ENCODE measurements around the gene SUN2.

DNA sequence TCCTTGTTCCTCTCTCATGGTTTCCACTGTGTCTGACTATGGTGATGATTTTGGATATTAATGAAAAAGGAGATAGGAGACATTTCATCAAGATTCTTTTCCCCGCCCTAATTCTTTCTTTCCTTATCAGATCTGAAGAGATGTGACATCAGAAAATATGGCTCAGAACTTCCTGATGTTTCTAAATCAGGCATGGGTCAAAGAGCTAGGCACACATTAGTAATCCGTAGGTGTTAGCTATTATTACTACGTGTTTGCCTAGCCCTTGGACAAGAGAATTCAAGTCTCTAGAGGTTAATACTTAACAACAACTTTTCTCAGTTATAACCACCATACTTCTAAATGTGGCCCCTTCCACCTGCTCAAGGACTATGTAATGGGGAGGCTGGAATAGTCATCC lies 60.9 kb downstream of the SUN2 start:
- TF ChIP-seq POLR2A (IDR thresholded peaks at IDR 0.05) (no peak), EP300 (IDR thresholded peaks at IDR 0.05) (no peak)
- TF ChIP-seq, protein P1, sequence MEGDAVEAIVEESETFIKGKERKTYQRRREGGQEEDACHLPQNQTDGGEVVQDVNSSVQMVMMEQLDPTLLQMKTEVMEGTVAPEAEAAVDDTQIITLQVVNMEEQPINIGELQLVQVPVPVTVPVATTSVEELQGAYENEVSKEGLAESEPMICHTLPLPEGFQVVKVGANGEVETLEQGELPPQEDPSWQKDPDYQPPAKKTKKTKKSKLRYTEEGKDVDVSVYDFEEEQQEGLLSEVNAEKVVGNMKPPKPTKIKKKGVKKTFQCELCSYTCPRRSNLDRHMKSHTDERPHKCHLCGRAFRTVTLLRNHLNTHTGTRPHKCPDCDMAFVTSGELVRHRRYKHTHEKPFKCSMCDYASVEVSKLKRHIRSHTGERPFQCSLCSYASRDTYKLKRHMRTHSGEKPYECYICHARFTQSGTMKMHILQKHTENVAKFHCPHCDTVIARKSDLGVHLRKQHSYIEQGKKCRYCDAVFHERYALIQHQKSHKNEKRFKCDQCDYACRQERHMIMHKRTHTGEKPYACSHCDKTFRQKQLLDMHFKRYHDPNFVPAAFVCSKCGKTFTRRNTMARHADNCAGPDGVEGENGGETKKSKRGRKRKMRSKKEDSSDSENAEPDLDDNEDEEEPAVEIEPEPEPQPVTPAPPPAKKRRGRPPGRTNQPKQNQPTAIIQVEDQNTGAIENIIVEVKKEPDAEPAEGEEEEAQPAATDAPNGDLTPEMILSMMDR (IDR thresholded peaks at IDR 0.05), result no peak
